GM12878 (cell line): ENCODE measurements around the gene MGLL. TPM values are rescaled to one million over a fixed set of nuclear protein-coding genes. Genes with fewer than 3 reads are reported as not detected.
A peak's percentile ranks its signal among the peaks of the same experiment; 100 is the strongest.

Source experiments
- GABPA ChIP-seq: IDR thresholded peaks from 2 replicates; pipeline ENCODE4 v1.6.1; 2014; ENCODE audit warnings: antibody characterized with exemption, low read depth, mild to moderate bottlenecking, inconsistent platforms
- GATAD2B ChIP-seq: fragments of 450-650 bp; conservative IDR thresholded peaks from 2 replicates; pipeline ENCODE4 v1.6.1; 2017; ENCODE audit warnings: low read depth, mild to moderate bottlenecking, moderate library complexity
- HCFC1 ChIP-seq: fragments of 150-350 bp; IDR thresholded peaks from 2 replicates; pipeline ENCODE4 v1.6.1; 2014; ENCODE audit warnings: low read length
- HDAC2 ChIP-seq: fragments of 200-600 bp; sonication (generic); IDR thresholded peaks from 2 replicates; pipeline ENCODE4 v1.6.1; 2017
- HDAC6 ChIP-seq: fragments of 200-600 bp; sonication (generic); IDR thresholded peaks from one replicate; pipeline ENCODE4 v1.8.0; 2017; ENCODE audit warnings: antibody characterized with exemption; ENCODE audit not compliant: unreplicated experiment
- HSF1 ChIP-seq: fragments of 150-350 bp; IDR thresholded peaks from 2 replicates; pipeline ENCODE4 v1.6.1; 2014; ENCODE audit warnings: mild to moderate bottlenecking, low read depth, low read length
- IKZF1 ChIP-seq: fragments of 450-650 bp; conservative IDR thresholded peaks from 2 replicates; pipeline ENCODE4 v1.6.1; 2017; ENCODE audit warnings: antibody characterized with exemption, mild to moderate bottlenecking
- KLF5 ChIP-seq: fragments of 450-650 bp; IDR thresholded peaks from 2 replicates; pipeline ENCODE4 v1.6.1; 2014; ENCODE audit warnings: mild to moderate bottlenecking; ENCODE audit not compliant: partially characterized antibody
- MTA2 ChIP-seq: fragments of 450-650 bp; IDR thresholded peaks from 2 replicates; pipeline ENCODE4 v1.6.1; 2016; ENCODE audit warnings: low read depth, mild to moderate bottlenecking, moderate library complexity
- NFYB ChIP-seq: IDR thresholded peaks from 2 replicates; pipeline ENCODE4 v1.6.1; 2011; ENCODE audit warnings: low read depth, mild to moderate bottlenecking, low read length, improper control_type of control experiment, moderate library complexity; ENCODE audit not compliant: insufficient read depth
- NR2F1 ChIP-seq: fragments of 450-650 bp; conservative IDR thresholded peaks from 2 replicates; pipeline ENCODE4 v1.6.1; 2017; ENCODE audit warnings: mild to moderate bottlenecking
- NRF1 ChIP-seq: conservative IDR thresholded peaks from 2 replicates; pipeline ENCODE4 v1.6.1; 2011; ENCODE audit warnings: mild to moderate bottlenecking, low read depth, low read length, improper control_type of control experiment
- PAX5 ChIP-seq: IDR thresholded peaks from 2 replicates; pipeline ENCODE4 v1.6.1; 2011; ENCODE audit warnings: low read depth, low read length, borderline replicate concordance
- RAD51 ChIP-seq: fragments of 450-650 bp; IDR thresholded peaks from 2 replicates; pipeline ENCODE4 v1.6.1; 2016; ENCODE audit warnings: moderate library complexity, mild to moderate bottlenecking, inconsistent platforms
- RCOR1 ChIP-seq: conservative IDR thresholded peaks from 2 replicates; pipeline ENCODE4 v1.6.1; 2012; ENCODE audit warnings: low read depth, low read length, improper control_type of control experiment
- SIN3A ChIP-seq: IDR thresholded peaks from 2 replicates; pipeline ENCODE4 v1.6.1; 2012; ENCODE audit warnings: low read depth, low read length, improper control_type of control experiment
- SIX5 ChIP-seq: IDR thresholded peaks from 2 replicates; pipeline ENCODE4 v1.6.1; 2011; ENCODE audit warnings: mild to moderate bottlenecking, low read depth, low read length, moderate library complexity; ENCODE audit not compliant: severe bottlenecking
- SREBF1 ChIP-seq: IDR thresholded peaks from 2 replicates; pipeline ENCODE4 v1.6.1; 2012; ENCODE audit warnings: mild to moderate bottlenecking, low read length
- TCF12 ChIP-seq: IDR thresholded peaks from 2 replicates; pipeline ENCODE4 v1.6.1; 2011; ENCODE audit warnings: low read depth, mild to moderate bottlenecking, low read length
- polyA plus RNA-seq, 11 experiments: library from polyadenylated mRNA; depleted of rRNA in 4 of 11; unstranded in 6 of 11; stranded (reverse) in 5 of 11; fragments of >200 nt; fragmentation: Nextera tagmentation in 4 of 11; fragmentation: Illumina TruSeq in 1 of 11; extraction: Ambion mirVana in 4 of 11; extraction: Trizol in 1 of 11; gene quantifications; 1 replicate in 1 of 11; 2 replicates in 10 of 11; pipeline versions ENCODE4 v1.2.1 to v1.2.3, GENCODE V29; 2011 to 2016; ENCODE audit warnings: inconsistent platforms in 2 of 11, missing spikeins in 2 of 11, low read depth in 1 of 11
- total RNA-seq, 4 experiments: library from RNA; depleted of rRNA in 3 of 4; stranded (reverse); fragments of >200 nt in 3 of 4; fragmentation: Illumina TruSeq in 1 of 4; extraction: Trizol in 1 of 4; gene quantifications; 2 replicates each; pipeline versions ENCODE4 v1.2.1 to v1.2.3, GENCODE V29; 2013 to 2021
- TF ChIP-seq, protein P1 (sequence below): IDR thresholded peaks from 2 replicates; pipeline ENCODE4 v1.6.1; 2011; ENCODE audit warnings: borderline replicate concordance, low read depth, mild to moderate bottlenecking, moderate library complexity, mixed read lengths, low read length; ENCODE audit not compliant: insufficient read depth; ENCODE audit errors: extremely low read length
- TF ChIP-seq, protein P2 (sequence below): IDR thresholded peaks from 2 replicates; pipeline ENCODE4 v1.6.1; 2011; ENCODE audit warnings: low read depth, low read length, improper control_type of control experiment, borderline replicate concordance

Gene MGLL
- total and polyA plus RNA-seq, 10 of the 15 experiments (the other 5 are each of a cell fraction or from before 2014, with no cell fraction given): 44.9 to 177 (median 72.9) TPM

DNA sequence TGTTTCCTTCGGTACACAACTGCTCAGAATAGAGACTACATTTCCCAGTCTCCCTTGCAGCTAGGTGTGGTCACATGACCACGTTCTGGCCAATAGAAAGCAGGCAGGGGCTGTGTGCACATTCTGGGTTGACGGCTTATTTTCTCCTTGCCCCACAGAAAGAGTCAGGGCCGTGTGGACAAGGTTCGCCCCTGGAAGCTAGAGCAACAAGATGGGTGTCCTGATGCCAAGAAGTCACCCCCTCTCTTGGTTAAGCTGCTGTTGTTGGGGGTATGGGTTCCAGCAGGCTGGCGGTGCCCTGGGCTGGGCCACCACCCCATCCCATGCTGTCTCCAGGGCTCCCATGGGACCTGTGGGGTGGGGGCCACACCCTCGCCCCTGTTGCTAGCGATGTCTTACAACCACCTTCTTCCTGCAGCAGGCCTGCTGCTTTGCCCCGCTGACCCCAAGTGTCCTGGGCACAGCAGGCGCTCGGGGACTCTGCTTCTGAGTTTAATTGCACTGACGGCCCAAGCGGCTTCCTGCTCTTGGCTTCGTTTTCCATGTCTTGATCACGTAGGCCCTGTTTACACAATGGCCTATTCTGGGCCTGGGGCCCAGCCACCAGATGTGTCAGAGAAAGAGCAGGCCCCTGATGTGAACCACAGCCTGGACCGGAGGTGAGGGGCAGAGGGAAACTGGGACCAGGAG lies 124.6 kb downstream of the MGLL start (continued):
- TF ChIP-seq, protein P1, sequence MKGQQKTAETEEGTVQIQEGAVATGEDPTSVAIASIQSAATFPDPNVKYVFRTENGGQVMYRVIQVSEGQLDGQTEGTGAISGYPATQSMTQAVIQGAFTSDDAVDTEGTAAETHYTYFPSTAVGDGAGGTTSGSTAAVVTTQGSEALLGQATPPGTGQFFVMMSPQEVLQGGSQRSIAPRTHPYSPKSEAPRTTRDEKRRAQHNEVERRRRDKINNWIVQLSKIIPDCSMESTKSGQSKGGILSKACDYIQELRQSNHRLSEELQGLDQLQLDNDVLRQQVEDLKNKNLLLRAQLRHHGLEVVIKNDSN: peak; percentile 84
- no peak for TF ChIP-seq IKZF1
- TF ChIP-seq, protein P2, sequence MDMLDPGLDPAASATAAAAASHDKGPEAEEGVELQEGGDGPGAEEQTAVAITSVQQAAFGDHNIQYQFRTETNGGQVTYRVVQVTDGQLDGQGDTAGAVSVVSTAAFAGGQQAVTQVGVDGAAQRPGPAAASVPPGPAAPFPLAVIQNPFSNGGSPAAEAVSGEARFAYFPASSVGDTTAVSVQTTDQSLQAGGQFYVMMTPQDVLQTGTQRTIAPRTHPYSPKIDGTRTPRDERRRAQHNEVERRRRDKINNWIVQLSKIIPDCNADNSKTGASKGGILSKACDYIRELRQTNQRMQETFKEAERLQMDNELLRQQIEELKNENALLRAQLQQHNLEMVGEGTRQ: peak; percentile 58
- TF ChIP-seq TCF12: no peak
- TF ChIP-seq KLF5: no peak
- TF ChIP-seq MTA2: no peak
- no peak for TF ChIP-seq PAX5
- no peak for TF ChIP-seq HSF1
- peak; percentile 82 for TF ChIP-seq HCFC1
- no peak for TF ChIP-seq HDAC6
- TF ChIP-seq NFYB: peak; percentile 80
- TF ChIP-seq SREBF1: no peak
- no peak for TF ChIP-seq RCOR1
- peak; percentile 94 for TF ChIP-seq RAD51
- no peak for TF ChIP-seq GABPA
- no peak for TF ChIP-seq NRF1
- TF ChIP-seq SIN3A: no peak
- no peak for TF ChIP-seq HDAC2
- no peak for TF ChIP-seq NR2F1
- peak; percentile 80 for TF ChIP-seq SIX5
- no peak for TF ChIP-seq GATAD2B
